GM12873 (cell line): Measurements from ENCODE around the gene VPS35L.

Source experiments
- CTCF ChIP-seq: IDR thresholded peaks from 2 replicates; pipeline ENCODE4 v1.5.1; 2012; ENCODE audit warnings: low read depth, mild to moderate bottlenecking, moderate library complexity, low read length, control low read depth; ENCODE audit not compliant: insufficient read depth; ENCODE audit errors: missing control alignments

VPS35L gene

DNA sequence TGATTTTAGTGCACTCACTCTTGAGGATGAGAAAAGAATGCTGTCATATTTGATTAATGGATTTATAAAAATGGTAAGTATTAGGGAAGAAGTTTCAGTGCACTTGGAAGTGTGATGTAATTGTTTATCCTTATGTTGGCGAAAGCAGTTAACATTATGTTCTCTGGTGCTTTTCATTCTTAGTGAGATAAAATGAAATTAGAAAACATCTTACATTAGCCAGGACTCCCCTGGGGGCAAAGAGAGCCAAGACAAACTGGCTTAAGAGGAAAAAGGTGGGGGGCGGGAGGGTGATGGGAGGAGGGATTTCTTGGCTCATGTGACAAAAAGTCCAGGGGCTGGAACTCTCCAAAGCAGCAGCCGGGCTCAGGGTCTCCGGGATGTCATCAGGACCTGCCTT lies 89.4 kb downstream of the VPS35L start:
- no peak for TF ChIP-seq CTCF

GRCh38 chr16:19645557-19645981 lies 90.1 kb downstream of the VPS35L start:
- no peak for TF ChIP-seq CTCF

DNA sequence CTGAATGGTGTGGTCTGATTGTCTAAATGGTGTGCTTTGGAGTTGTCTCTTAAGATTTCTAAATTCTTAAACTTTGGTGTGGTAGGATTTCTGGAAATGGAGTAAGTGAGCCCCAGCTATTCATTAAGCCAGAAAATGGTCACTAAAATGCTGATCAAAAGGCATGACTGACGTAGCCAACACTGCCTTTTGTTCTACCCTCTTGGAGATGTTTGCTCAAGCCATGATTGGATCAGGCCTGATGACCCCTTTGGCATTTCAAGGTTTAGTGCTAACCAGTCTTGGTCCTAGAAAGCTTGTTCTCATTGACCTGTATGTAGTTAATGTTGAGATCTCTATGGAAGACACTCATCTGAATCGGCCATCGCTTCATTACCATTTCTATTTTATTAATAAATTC lies 94.5 kb downstream of the VPS35L start:
- no peak for TF ChIP-seq CTCF

DNA sequence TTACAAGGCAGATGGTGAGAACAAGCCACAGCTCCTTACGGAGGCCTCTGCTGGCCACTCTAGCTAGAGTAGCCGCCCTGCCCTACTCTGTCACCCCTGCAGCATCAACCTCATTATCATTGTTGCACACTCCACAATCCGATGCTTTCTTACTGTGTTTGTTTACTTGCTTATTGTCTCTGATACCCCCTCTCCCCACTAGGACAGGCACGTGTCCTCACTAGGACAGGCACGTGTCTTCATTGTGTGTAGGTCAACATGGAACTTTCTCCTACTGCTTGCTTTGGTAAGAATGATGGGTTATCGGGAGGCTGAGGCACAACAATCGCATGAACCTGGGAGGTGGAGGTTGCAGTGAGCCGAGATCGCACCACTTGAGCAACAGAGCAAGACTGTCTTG lies 98.6 kb downstream of the VPS35L start:
- TF ChIP-seq CTCF = no peak

GRCh38 chr16:19655242-19655777 lies 99.8 kb downstream of the VPS35L start:
- TF ChIP-seq CTCF = no peak

GRCh38 chr16:19657831-19658230 lies 102.3 kb downstream of the VPS35L start:
- TF ChIP-seq CTCF = no peak

- no peak for TF ChIP-seq CTCF
Observed at GRCh38 chr16:19659554-19659953, 104.1 kb downstream of the VPS35L start.
